Daoy (cell line): Measurements from ENCODE around the gene DRC1. TPM values are rescaled to one million over a fixed set of nuclear protein-coding genes. Genes with fewer than 3 reads are reported as not detected.
"Not testable (repeated sequence)": the region's sequence is repeated elsewhere in the genome, so short reads cannot be mapped to it uniquely, and the experiment has no call there.

Experiments used
- DNase-seq: peaks from one replicate; pipeline ENCODE4 v3.0.0-alpha.2; 2015; ENCODE audit warnings: low read depth
- total RNA-seq: library from RNA; depleted of rRNA; stranded (reverse); fragments of >200 nt; shearing (Covaris generic); gene quantifications from 2 replicates; pipeline ENCODE4 v1.2.3, GENCODE V29; 2014; rRNA removed

The DRC1 gene
- not detected in 2 replicates for total RNA-seq

GRCh38 chr2:26401739-26402541 lies at the start of gene DRC1:
Gene DRC1 (plus strand): TSS chr2:26401920. CDS start chr2:26401990, 70 bp downstream.
- peak; percentile 93 for DNase-seq

GRCh38 chr2:26352892-26353291 lies 48.8 kb upstream of the DRC1 start:
- DNase-seq = peak; percentile 59

GRCh38 chr2:26354469-26354868 lies 47.3 kb upstream of the DRC1 start:
- not testable (repeated sequence) for DNase-seq

GRCh38 chr2:26355038-26355995 lies 46.4 kb upstream of the DRC1 start:
- peak; percentile 91 for DNase-seq

GRCh38 chr2:26356111-26356510 lies 45.6 kb upstream of the DRC1 start:
- no peak for DNase-seq

GRCh38 chr2:26356771-26357170 lies 44.9 kb upstream of the DRC1 start:
- no peak for DNase-seq

GRCh38 chr2:26359886-26360473 lies 41.7 kb upstream of the DRC1 start:
- no peak for DNase-seq

GRCh38 chr2:26363323-26363722 lies 38.4 kb upstream of the DRC1 start:
- DNase-seq = no peak

GRCh38 chr2:26363958-26364357 lies 37.8 kb upstream of the DRC1 start:
- DNase-seq = no peak

- no peak for DNase-seq
Observed at GRCh38 chr2:26364669-26365068, 37.1 kb upstream of the DRC1 start.

- no peak for DNase-seq
Observed at GRCh38 chr2:26366957-26367356, 34.8 kb upstream of the DRC1 start.

GRCh38 chr2:26369664-26370063 lies 32.1 kb upstream of the DRC1 start:
- DNase-seq = not testable (repeated sequence)

GRCh38 chr2:26370909-26371308 lies 30.8 kb upstream of the DRC1 start:
- DNase-seq = not testable (repeated sequence)

- no peak for DNase-seq
Observed at GRCh38 chr2:26376799-26377198, 24.9 kb upstream of the DRC1 start.

GRCh38 chr2:26380281-26380680 lies 21.4 kb upstream of the DRC1 start:
- DNase-seq = no peak

GRCh38 chr2:26382564-26382963 lies 19.2 kb upstream of the DRC1 start:
- DNase-seq = no peak

- no peak for DNase-seq
Observed at GRCh38 chr2:26384183-26384582, 17.5 kb upstream of the DRC1 start.

GRCh38 chr2:26384597-26384996 lies 17.1 kb upstream of the DRC1 start:
- no peak for DNase-seq

- no peak for DNase-seq
Observed at GRCh38 chr2:26387189-26387588, 14.5 kb upstream of the DRC1 start.

- no peak for DNase-seq
Observed at GRCh38 chr2:26394694-26395093, 7.0 kb upstream of the DRC1 start.

- DNase-seq = no peak
Observed at GRCh38 chr2:26395394-26395793, 6.3 kb upstream of the DRC1 start.

- DNase-seq = no peak
Observed at GRCh38 chr2:26396734-26397298, 4.9 kb upstream of the DRC1 start.
